ENCODE results near the gene EPAS1. TPM values are rescaled to one million over a fixed set of nuclear protein-coding genes. Genes with fewer than 3 reads are reported as not detected.

Gene EPAS1
- total RNA-seq, 1 experiment from 2014 or later: 43.2 TPM

GRCh38 chr2:46372475-46372874, 75.3 kb downstream of the EPAS1 start:
- Histone ChIP-seq H3K27me3 (ENCODE audit: low read length) (no peaks in the 10 kb centered on the region), H3K79me2 (ENCODE audit: low read length) (no peaks in the 10 kb centered on the region), H3K36me3 (ENCODE audit: low read depth, low read length) (peaks cover 28% of the 10 kb centered on the region), H3K4me1 (ENCODE audit: insufficient read depth, low read length) (no peaks in the 10 kb centered on the region), H3K9ac (ENCODE audit: low read length) (no peak overlapping the region), H3F3A (ENCODE audit: low read length, unreplicated experiment) (no peaks in the 10 kb centered on the region), H3K9me2 (replicated peaks; ENCODE audit: low read length) (no peaks in the 10 kb centered on the region), H2AFZ (ENCODE audit: low read length) (no peak overlapping the region), H3K4me2 (ENCODE audit: low read length) (no peak overlapping the region), H3K27ac (ENCODE audit: low read length) (no peak overlapping the region), H3K4me3 (ENCODE audit: low read length) (no peak overlapping the region), H3K9me3 (ENCODE audit: low read length) (no peaks in the 10 kb centered on the region), H4K20me1 (ENCODE audit: low read length) (no peaks in the 10 kb centered on the region)
- BruUV-seq (replicated peaks): no TSS peak
- ChIA-PET POLR2A (ENCODE audit: unreplicated experiment) (no interaction called here), CTCF (no interaction called here)
- intact Hi-C loops (cut with micrococcal nuclease): no loop called here
- DNase-seq (no peak), ATAC-seq (no peak)
- TF ChIP-seq, protein P1, sequence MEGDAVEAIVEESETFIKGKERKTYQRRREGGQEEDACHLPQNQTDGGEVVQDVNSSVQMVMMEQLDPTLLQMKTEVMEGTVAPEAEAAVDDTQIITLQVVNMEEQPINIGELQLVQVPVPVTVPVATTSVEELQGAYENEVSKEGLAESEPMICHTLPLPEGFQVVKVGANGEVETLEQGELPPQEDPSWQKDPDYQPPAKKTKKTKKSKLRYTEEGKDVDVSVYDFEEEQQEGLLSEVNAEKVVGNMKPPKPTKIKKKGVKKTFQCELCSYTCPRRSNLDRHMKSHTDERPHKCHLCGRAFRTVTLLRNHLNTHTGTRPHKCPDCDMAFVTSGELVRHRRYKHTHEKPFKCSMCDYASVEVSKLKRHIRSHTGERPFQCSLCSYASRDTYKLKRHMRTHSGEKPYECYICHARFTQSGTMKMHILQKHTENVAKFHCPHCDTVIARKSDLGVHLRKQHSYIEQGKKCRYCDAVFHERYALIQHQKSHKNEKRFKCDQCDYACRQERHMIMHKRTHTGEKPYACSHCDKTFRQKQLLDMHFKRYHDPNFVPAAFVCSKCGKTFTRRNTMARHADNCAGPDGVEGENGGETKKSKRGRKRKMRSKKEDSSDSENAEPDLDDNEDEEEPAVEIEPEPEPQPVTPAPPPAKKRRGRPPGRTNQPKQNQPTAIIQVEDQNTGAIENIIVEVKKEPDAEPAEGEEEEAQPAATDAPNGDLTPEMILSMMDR (conservative IDR thresholded peaks at IDR 0.05; ENCODE audit: low read depth, low read length): no peak
- TF ChIP-seq EZH2phosphoT487 (IDR thresholded peaks at IDR 0.05; ENCODE audit: borderline replicate concordance, low read length) (no peak), EZH2 (IDR thresholded peaks at IDR 0.05; ENCODE audit: low read length, unreplicated experiment) (no peak)

DNA sequence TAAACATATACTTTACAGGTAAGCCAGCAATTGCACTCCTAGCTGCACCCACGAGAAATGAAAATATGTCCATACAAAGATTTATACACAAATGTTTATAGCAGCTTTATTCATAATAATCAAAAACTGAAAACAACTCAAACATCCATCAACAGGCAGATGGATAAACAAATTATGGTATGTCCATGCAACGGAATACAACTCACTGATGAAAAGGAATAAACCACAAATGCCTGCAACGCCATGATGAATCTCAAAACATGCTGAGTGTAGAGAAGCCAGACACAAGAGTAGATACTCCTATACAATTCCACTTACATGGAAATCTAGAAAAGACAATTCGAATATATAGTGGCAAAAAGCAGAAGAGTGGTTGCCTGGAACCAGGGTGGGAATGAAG, 76.0 kb downstream of the EPAS1 start:
- H3K79me2 ChIP-seq (ENCODE audit: low read length): no peaks in the 10 kb centered on the region
- BruUV-seq (replicated peaks): no TSS peak
- no peaks in the 10 kb centered on the region for H3K9me3 ChIP-seq (ENCODE audit: low read length)
- TF ChIP-seq EZH2 (IDR thresholded peaks at IDR 0.05; ENCODE audit: low read length, unreplicated experiment): no peak
- H3K9ac ChIP-seq (ENCODE audit: low read length): no peak overlapping the region
- CTCF ChIA-PET: no interaction called here
- intact Hi-C loops (cut with micrococcal nuclease): no loop called here
- no peaks in the 10 kb centered on the region for H3K27me3 ChIP-seq (ENCODE audit: low read length)
- H3K4me3 ChIP-seq (ENCODE audit: low read length): no peak overlapping the region
- POLR2A ChIA-PET (ENCODE audit: unreplicated experiment): interaction anchor here (0.5 kb wide), 1 partner anchor 186 kb away, joined by 3 read pairs; no protein-coding TSS in a partner anchor
- no peak overlapping the region for H2AFZ ChIP-seq (ENCODE audit: low read length)
- H3F3A ChIP-seq (ENCODE audit: low read length, unreplicated experiment): no peaks in the 10 kb centered on the region
- no peak overlapping the region for H3K4me2 ChIP-seq (ENCODE audit: low read length)
- no peak overlapping the region for H3K27ac ChIP-seq (ENCODE audit: low read length)
- H4K20me1 ChIP-seq (ENCODE audit: low read length): no peaks in the 10 kb centered on the region
- peaks cover 28% of the 10 kb centered on the region for H3K36me3 ChIP-seq (ENCODE audit: low read depth, low read length)
- no peaks in the 10 kb centered on the region for H3K9me2 ChIP-seq (replicated peaks; ENCODE audit: low read length)
- no peaks in the 10 kb centered on the region for H3K4me1 ChIP-seq (ENCODE audit: insufficient read depth, low read length)
- no peak for ATAC-seq
- no peak for DNase-seq

GRCh38 chr2:46375566-46376125, 78.4 kb downstream of the EPAS1 start:
- Histone ChIP-seq H3K27ac (ENCODE audit: low read length) (no peak overlapping the region), H3K9ac (ENCODE audit: low read length) (no peak overlapping the region), H3K4me2 (ENCODE audit: low read length) (no peak overlapping the region), H3K4me3 (ENCODE audit: low read length) (no peak overlapping the region), H3K27me3 (ENCODE audit: low read length) (no peaks in the 10 kb centered on the region), H2AFZ (ENCODE audit: low read length) (no peak overlapping the region), H3K36me3 (ENCODE audit: low read depth, low read length) (peaks cover 34% of the 10 kb centered on the region), H3K79me2 (ENCODE audit: low read length) (no peaks in the 10 kb centered on the region), H3K4me1 (ENCODE audit: insufficient read depth, low read length) (no peaks in the 10 kb centered on the region), H3F3A (ENCODE audit: low read length, unreplicated experiment) (no peaks in the 10 kb centered on the region), H3K9me3 (ENCODE audit: low read length) (no peaks in the 10 kb centered on the region), H3K9me2 (replicated peaks; ENCODE audit: low read length) (no peaks in the 10 kb centered on the region), H4K20me1 (ENCODE audit: low read length) (no peaks in the 10 kb centered on the region)
- ATAC-seq: no peak
- intact Hi-C loops (cut with micrococcal nuclease): no loop called here
- TF ChIP-seq, protein P1 (conservative IDR thresholded peaks at IDR 0.05; ENCODE audit: low read depth, low read length): no peak
- TF ChIP-seq EZH2phosphoT487 (IDR thresholded peaks at IDR 0.05; ENCODE audit: borderline replicate concordance, low read length) (no peak), EZH2 (IDR thresholded peaks at IDR 0.05; ENCODE audit: low read length, unreplicated experiment) (no peak)
- BruUV-seq (replicated peaks): no TSS peak
- DNase-seq: no peak
- ChIA-PET POLR2A (ENCODE audit: unreplicated experiment) (no interaction called here), CTCF (no interaction called here)
